HG02571 (cell line): ENCODE results near the gene PTPRN.

Source experiments
- ATAC-seq: cut with Tn5 transposase; IDR thresholded peaks from one replicate; pipeline ENCODE4 v1.9.1; 2021; ENCODE audit warnings: mild to moderate bottlenecking, moderate library complexity; ENCODE audit not compliant: unreplicated experiment

Gene PTPRN

GRCh38 chr2:219308142-219309101, 779 bp downstream of the PTPRN start:
- no peak for ATAC-seq

- ATAC-seq = no peak
These were observed 3.2 kb downstream of the PTPRN start for GRCh38 chr2:219306047-219306446.

- ATAC-seq = no peak
These were observed 5.0 kb downstream of the PTPRN start for GRCh38 chr2:219304223-219304622.

- ATAC-seq = no peak
These were observed 6.7 kb downstream of the PTPRN start for GRCh38 chr2:219302412-219302968.

GRCh38 chr2:219300022-219300421, 9.2 kb downstream of the PTPRN start:
- ATAC-seq = no peak

- no peak for ATAC-seq
These were observed 9.8 kb downstream of the PTPRN start for GRCh38 chr2:219299372-219299760.

- peak; percentile 48 for ATAC-seq
These were observed 10.3 kb downstream of the PTPRN start for GRCh38 chr2:219298759-219299371.

- ATAC-seq = no peak
These were observed 11.3 kb downstream of the PTPRN start for GRCh38 chr2:219297766-219298456.

- no peak for ATAC-seq
These were observed 12.4 kb downstream of the PTPRN start for GRCh38 chr2:219296631-219297391.

GRCh38 chr2:219296142-219296541, 13.1 kb downstream of the PTPRN start:
- ATAC-seq = no peak

GRCh38 chr2:219294356-219295351, 14.5 kb downstream of the PTPRN start:
- ATAC-seq = peak; percentile 85

- ATAC-seq = no peak
These were observed 15.4 kb downstream of the PTPRN start for GRCh38 chr2:219293736-219294231.

- no peak for ATAC-seq
These were observed 16.6 kb downstream of the PTPRN start for GRCh38 chr2:219292616-219293015.

GRCh38 chr2:219291910-219292490, 17.2 kb downstream of the PTPRN start:
- ATAC-seq = no peak

GRCh38 chr2:219291394-219291793, 17.8 kb downstream of the PTPRN start:
- ATAC-seq = no peak

- no peak for ATAC-seq
These were observed 18.6 kb downstream of the PTPRN start for GRCh38 chr2:219290381-219291171.

- ATAC-seq = no peak
These were observed 19.5 kb downstream of the PTPRN start for GRCh38 chr2:219289537-219290361.
